GM12878 (cell line): Measurements from ENCODE around the gene RAD21L1.

Source experiments
- HDAC2 ChIP-seq: fragments of 200-600 bp; sonication (generic); IDR thresholded peaks from 2 replicates; pipeline ENCODE4 v1.6.1; 2017
- KAT2A ChIP-seq: conservative IDR thresholded peaks from 2 replicates; pipeline ENCODE4 v1.6.1; 2011; ENCODE audit warnings: low read depth, low read length; ENCODE audit not compliant: control insufficient read depth
- MEF2A ChIP-seq: IDR thresholded peaks from 2 replicates; pipeline ENCODE4 v1.6.1; 2011; ENCODE audit warnings: low read depth, mild to moderate bottlenecking, low read length, moderate library complexity; ENCODE audit not compliant: insufficient read depth
- POLR2AphosphoS5 ChIP-seq: IDR thresholded peaks from 2 replicates; pipeline ENCODE4 v1.6.1; 2011; ENCODE audit warnings: mild to moderate bottlenecking, low read length, inconsistent platforms
- TF ChIP-seq, protein P1 (sequence below), 3 experiments: IDR thresholded peaks in 2 of 3; conservative IDR thresholded peaks in 1 of 3; 2 replicates each; pipeline ENCODE4 v1.5.1; 2011; ENCODE audit warnings: low read depth in 3 of 3, low read length in 3 of 3, mild to moderate bottlenecking in 3 of 3, control low read depth in 2 of 3, moderate library complexity in 2 of 3, inconsistent platforms in 1 of 3, mixed read lengths in 1 of 3; ENCODE audit not compliant: control insufficient read depth in 2 of 3, insufficient read depth in 1 of 3; ENCODE audit errors: extremely low read depth in 1 of 3
- TF ChIP-seq, protein P2 (sequence below): fragments of 450-650 bp; IDR thresholded peaks from 2 replicates; pipeline ENCODE4 v1.6.1; 2016; ENCODE audit warnings: mild to moderate bottlenecking

DNA sequence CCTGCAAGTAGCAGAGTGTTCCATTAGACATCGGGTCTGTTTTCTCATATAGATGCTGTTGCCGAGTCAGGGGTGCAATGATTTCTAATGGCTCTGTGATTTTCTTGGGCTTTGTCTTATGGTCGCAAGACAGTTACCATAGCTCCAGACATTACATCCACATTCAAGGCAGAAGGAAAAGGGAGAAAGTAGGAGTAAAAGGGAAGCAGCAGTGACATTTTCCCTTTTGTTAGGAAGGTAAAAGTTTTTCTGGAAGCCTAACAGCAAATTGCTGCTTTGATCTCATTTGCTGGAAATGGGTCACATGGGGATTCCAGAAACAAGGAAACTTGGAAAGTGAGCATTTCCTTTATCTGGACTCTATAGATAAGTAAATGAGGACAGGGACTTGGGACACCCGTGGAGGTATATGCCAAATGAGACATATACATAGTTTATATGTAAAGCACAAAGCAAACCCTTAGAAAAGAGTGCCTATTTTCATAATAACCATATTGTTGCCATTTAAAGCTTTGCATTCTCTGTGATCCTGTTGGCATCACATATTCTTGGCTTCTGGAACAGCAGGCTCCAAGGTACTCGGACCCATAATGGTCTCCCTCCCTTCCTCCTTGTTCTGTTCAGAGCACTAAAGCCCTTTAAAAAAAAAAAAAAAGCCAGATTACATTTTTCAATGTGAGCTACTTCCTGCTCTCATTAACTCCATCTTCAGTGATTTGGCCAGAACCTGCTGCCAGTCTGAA is 22.9 kb upstream of the RAD21L1 start, which contains the start of gene C20orf202:
- TF ChIP-seq, protein P1, sequence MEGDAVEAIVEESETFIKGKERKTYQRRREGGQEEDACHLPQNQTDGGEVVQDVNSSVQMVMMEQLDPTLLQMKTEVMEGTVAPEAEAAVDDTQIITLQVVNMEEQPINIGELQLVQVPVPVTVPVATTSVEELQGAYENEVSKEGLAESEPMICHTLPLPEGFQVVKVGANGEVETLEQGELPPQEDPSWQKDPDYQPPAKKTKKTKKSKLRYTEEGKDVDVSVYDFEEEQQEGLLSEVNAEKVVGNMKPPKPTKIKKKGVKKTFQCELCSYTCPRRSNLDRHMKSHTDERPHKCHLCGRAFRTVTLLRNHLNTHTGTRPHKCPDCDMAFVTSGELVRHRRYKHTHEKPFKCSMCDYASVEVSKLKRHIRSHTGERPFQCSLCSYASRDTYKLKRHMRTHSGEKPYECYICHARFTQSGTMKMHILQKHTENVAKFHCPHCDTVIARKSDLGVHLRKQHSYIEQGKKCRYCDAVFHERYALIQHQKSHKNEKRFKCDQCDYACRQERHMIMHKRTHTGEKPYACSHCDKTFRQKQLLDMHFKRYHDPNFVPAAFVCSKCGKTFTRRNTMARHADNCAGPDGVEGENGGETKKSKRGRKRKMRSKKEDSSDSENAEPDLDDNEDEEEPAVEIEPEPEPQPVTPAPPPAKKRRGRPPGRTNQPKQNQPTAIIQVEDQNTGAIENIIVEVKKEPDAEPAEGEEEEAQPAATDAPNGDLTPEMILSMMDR (IDR thresholded peaks at IDR 0.05 in 2 of 3, conservative IDR thresholded peaks at IDR 0.05 in 1 of 3; ENCODE audit: control insufficient read depth in 2 of 3, extremely low read depth in 1 of 3, insufficient read depth in 1 of 3, low read depth in 3 of 3, low read length in 3 of 3), result no peak
- TF ChIP-seq, protein P2, sequence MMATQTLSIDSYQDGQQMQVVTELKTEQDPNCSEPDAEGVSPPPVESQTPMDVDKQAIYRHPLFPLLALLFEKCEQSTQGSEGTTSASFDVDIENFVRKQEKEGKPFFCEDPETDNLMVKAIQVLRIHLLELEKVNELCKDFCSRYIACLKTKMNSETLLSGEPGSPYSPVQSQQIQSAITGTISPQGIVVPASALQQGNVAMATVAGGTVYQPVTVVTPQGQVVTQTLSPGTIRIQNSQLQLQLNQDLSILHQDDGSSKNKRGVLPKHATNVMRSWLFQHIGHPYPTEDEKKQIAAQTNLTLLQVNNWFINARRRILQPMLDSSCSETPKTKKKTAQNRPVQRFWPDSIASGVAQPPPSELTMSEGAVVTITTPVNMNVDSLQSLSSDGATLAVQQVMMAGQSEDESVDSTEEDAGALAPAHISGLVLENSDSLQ, result no peak
- TF ChIP-seq KAT2A (no peak), HDAC2 (no peak), POLR2AphosphoS5 (no peak), MEF2A (no peak)
